Measurements from ENCODE around the gene TAB3. TPM values are rescaled to one million over a fixed set of nuclear protein-coding genes. Genes with fewer than 3 reads are reported as not detected.

The TAB3 gene
- total and polyA plus RNA-seq, 9 of the 15 experiments (the other 6 are each of a cell fraction or from before 2014, with no cell fraction given): 2.4 to 31.1 (median 15.5) TPM

- TF ChIP-seq CHD7 (IDR thresholded peaks at IDR 0.05; ENCODE audit: low read depth, low read length): no peak
Measured at GRCh38 chrX:30812326-30812725, 76.7 kb downstream of the TAB3 start (continued).
